Hepatocyte (in vitro differentiated cells): Measurements from ENCODE around the gene PHF3. TPM values are rescaled to one million over a fixed set of nuclear protein-coding genes. Genes with fewer than 3 reads are reported as not detected.

Source experiments
- DNase-seq: peaks from one replicate; pipeline ENCODE4 v3.0.0-alpha.2; 2016; ENCODE audit warnings: low spot score
- H2AFZ ChIP-seq: fragments of 200-600 bp; sonication (generic); 2 replicates; pipeline ENCODE4 v1.6.0; 2016; ENCODE audit warnings: antibody characterized with exemption, mild to moderate bottlenecking
- H3K27ac ChIP-seq: fragments of 200-600 bp; sonication (generic); 2 replicates; pipeline ENCODE4 v1.5.1; 2016; ENCODE audit warnings: mild to moderate bottlenecking
- H3K27me3 ChIP-seq: fragments of 200-600 bp; sonication (generic); 2 replicates; pipeline ENCODE4 v1.6.1; 2016
- H3K36me3 ChIP-seq: fragments of 200-600 bp; sonication (generic); replicated peaks from 2 replicates; pipeline ENCODE4 v1.5.1; 2016; ENCODE audit warnings: low read depth; ENCODE audit not compliant: insufficient read depth
- H3K4me1 ChIP-seq: fragments of 200-600 bp; sonication (generic); 2 replicates; pipeline ENCODE4 v1.5.1; 2016; ENCODE audit warnings: mild to moderate bottlenecking, moderate library complexity; ENCODE audit not compliant: insufficient read depth
- H3K4me2 ChIP-seq: fragments of 200-600 bp; sonication (generic); 2 replicates; pipeline ENCODE4 v1.6.0; 2016
- H3K4me3 ChIP-seq: fragments of 200-600 bp; sonication (generic); 2 replicates; pipeline ENCODE4 v1.5.1; 2016; ENCODE audit warnings: mild to moderate bottlenecking
- H3K79me2 ChIP-seq: fragments of 200-600 bp; sonication (generic); 2 replicates; pipeline ENCODE4 v1.6.0; 2017; ENCODE audit warnings: mild to moderate bottlenecking
- H3K9me2 ChIP-seq: fragments of 200-600 bp; sonication (generic); replicated peaks from 2 replicates; pipeline ENCODE4 v1.6.0; 2017; ENCODE audit warnings: mild to moderate bottlenecking; ENCODE audit not compliant: insufficient read depth
- H3K9me3 ChIP-seq: fragments of 200-600 bp; sonication (generic); 2 replicates; pipeline ENCODE4 v1.5.1; 2016; ENCODE audit warnings: low read depth, mild to moderate bottlenecking
- H4K20me1 ChIP-seq: fragments of 200-600 bp; sonication (generic); 2 replicates; pipeline ENCODE4 v1.6.0; 2016; ENCODE audit warnings: mild to moderate bottlenecking; ENCODE audit not compliant: insufficient read depth, poor library complexity, severe bottlenecking
- EZH2 ChIP-seq: fragments of 200-600 bp; sonication (generic); IDR thresholded peaks from 2 replicates; pipeline ENCODE4 v1.6.1; 2016; ENCODE audit warnings: antibody characterized with exemption, mild to moderate bottlenecking, borderline replicate concordance
- EZH2phosphoT487 ChIP-seq: fragments of 200-600 bp; sonication (generic); IDR thresholded peaks from one replicate; pipeline ENCODE4 v1.6.1; 2018; ENCODE audit warnings: antibody characterized with exemption, mild to moderate bottlenecking, low read depth, moderate library complexity; ENCODE audit not compliant: unreplicated experiment, severe bottlenecking
- WGBS: methylation state at CpG from one replicate; pipeline ENCODE4 v1.1.6; 2016; ENCODE audit warnings: low lambda C conversion rate; ENCODE audit errors: missing lambda C conversion rate; 5-methylcytosine and 5-hydroxymethylcytosine counted together
- polyA plus RNA-seq: library from polyadenylated mRNA; unstranded; fragments of >200 nt; fragmentation: Nextera tagmentation; extraction: Ambion mirVana; gene quantifications from 2 replicates; pipeline ENCODE4 v1.2.1, GENCODE V29; 2016
- total RNA-seq: library from RNA; depleted of rRNA; stranded (reverse); fragments of >200 nt; gene quantifications from 2 replicates; pipeline ENCODE4 v1.2.3, GENCODE V29; 2014
- TF ChIP-seq, protein P1 (sequence below): fragments of 200-600 bp; sonication (generic); IDR thresholded peaks from 2 replicates; pipeline ENCODE4 v1.5.1; 2016; ENCODE audit warnings: antibody characterized with exemption, mild to moderate bottlenecking; ENCODE audit not compliant: poor library complexity

Gene PHF3
- total and polyA plus RNA-seq, 2 experiments from 2014 or later, result 15.2 to 72.8 TPM

DNA sequence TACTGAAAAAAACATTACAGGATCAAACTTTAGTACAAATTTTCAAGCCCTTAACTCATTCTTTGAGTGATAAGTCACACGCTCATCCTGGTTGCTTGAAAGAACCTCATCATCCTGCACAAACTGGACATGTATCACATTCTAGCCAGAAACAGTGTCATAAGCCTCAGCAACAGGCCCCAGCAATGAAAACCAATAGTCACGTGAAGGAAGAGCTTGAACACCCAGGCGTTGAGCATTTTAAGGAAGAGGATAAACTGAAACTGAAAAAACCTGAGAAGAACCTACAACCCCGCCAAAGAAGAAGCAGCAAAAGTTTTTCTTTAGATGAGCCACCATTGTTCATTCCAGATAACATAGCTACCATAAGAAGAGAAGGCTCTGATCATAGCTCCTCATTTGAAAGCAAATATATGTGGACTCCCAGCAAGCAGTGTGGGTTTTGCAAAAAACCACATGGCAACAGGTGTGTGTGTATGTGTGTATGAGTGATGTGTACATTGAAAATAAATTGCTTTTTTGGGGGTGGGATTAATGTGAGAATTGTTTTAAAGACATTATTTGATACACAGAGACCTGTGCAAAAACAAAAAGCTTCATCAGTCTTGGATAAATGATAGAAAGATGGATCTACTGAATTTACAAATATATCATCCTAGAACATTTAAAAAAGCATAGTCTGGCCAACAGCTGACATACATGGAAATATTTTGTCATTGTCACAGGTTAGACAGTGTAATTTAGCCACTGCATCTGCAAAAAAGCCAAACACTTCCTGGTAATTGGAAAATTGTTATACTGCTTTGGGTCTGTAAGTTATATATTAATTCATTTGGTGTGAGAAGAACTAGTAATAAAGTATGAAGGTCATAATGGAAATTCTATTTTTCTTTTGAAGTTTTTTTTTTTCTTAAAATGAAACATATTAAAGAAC, 50.1 kb downstream of the PHF3 start:
- Histone ChIP-seq H3K9me2 (no peaks in the 10 kb centered on the region), H4K20me1 (peaks cover 7% of the 10 kb centered on the region), H3K27me3 (no peaks in the 10 kb centered on the region), H3K4me3 (no peak overlapping the region), H3K36me3 (peaks cover 3% of the 10 kb centered on the region), H2AFZ (no peak overlapping the region), H3K4me1 (no peaks in the 10 kb centered on the region), H3K4me2 (no peak overlapping the region), H3K27ac (no peak overlapping the region), H3K79me2 (peaks cover 71% of the 10 kb centered on the region), H3K9me3 (no peaks in the 10 kb centered on the region)
- WGBS, result 97% methylated on average over 4 of the region's 4 CpGs
- TF ChIP-seq EZH2, result no peak
- TF ChIP-seq, protein P1, sequence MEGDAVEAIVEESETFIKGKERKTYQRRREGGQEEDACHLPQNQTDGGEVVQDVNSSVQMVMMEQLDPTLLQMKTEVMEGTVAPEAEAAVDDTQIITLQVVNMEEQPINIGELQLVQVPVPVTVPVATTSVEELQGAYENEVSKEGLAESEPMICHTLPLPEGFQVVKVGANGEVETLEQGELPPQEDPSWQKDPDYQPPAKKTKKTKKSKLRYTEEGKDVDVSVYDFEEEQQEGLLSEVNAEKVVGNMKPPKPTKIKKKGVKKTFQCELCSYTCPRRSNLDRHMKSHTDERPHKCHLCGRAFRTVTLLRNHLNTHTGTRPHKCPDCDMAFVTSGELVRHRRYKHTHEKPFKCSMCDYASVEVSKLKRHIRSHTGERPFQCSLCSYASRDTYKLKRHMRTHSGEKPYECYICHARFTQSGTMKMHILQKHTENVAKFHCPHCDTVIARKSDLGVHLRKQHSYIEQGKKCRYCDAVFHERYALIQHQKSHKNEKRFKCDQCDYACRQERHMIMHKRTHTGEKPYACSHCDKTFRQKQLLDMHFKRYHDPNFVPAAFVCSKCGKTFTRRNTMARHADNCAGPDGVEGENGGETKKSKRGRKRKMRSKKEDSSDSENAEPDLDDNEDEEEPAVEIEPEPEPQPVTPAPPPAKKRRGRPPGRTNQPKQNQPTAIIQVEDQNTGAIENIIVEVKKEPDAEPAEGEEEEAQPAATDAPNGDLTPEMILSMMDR, result no peak
- TF ChIP-seq EZH2phosphoT487, result no peak
- DNase-seq, result no peak

DNA sequence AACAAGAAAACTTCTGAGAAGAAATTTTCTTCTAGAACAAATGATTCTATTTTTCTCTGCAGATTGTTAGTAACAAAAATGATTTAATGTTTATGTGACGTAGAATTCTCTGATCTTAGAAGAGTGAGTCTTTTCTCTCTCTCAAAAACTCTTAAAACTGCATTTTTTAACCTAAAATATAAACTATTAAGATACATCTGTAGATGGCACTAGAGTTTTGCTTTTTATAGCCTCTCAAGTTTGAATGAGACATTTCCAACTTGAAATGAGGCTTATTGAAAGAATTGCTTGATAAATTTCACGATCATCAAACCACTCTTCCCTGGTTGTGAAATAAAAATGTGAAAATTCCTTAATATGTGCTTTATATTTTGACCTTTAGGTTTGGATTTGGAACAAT, 53.8 kb downstream of the PHF3 start:
- Histone ChIP-seq H3K4me3 (no peak overlapping the region), H3K9me3 (no peaks in the 10 kb centered on the region), H2AFZ (no peak overlapping the region), H3K79me2 (peaks cover 57% of the 10 kb centered on the region), H3K27me3 (no peaks in the 10 kb centered on the region), H4K20me1 (no peaks in the 10 kb centered on the region), H3K36me3 (peaks cover 4% of the 10 kb centered on the region), H3K9me2 (no peaks in the 10 kb centered on the region), H3K4me1 (no peaks in the 10 kb centered on the region), H3K4me2 (no peak overlapping the region), H3K27ac (no peak overlapping the region)
- TF ChIP-seq EZH2, result no peak
- TF ChIP-seq, protein P1, result peak; percentile 19
- 96% methylated on average over 2 of the region's 2 CpGs for WGBS
- no peak for DNase-seq

DNA sequence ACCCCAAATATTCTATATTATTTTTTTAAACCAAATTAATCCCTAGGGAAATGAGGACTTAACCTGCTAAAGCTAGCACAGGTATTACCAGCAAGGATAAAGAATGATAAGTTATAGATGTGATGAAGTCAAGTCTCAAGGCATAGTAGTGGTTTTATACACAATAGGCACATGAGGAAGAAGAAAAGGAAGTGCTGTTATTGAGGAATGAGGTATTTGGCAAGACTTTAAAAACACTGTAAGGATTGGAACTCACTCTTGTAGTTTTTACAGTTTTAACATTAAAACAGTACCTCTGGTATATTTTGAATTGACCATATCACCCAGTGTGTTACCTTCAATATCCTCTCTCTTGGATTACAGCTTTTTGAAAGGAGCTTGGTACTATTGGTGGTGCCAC, 54.6 kb downstream of the PHF3 start:
- Histone ChIP-seq H3K4me1 (no peaks in the 10 kb centered on the region), H2AFZ (no peak overlapping the region), H4K20me1 (no peaks in the 10 kb centered on the region), H3K27ac (no peak overlapping the region), H3K4me3 (no peak overlapping the region), H3K9me2 (no peaks in the 10 kb centered on the region), H3K79me2 (peaks cover 51% of the 10 kb centered on the region), H3K4me2 (no peak overlapping the region), H3K9me3 (no peaks in the 10 kb centered on the region), H3K27me3 (no peaks in the 10 kb centered on the region), H3K36me3 (peaks cover 4% of the 10 kb centered on the region)
- DNase-seq, result no peak
- no peak for TF ChIP-seq EZH2
- TF ChIP-seq EZH2phosphoT487, result no peak
- TF ChIP-seq, protein P1, result no peak
